ENCODE results near the gene GTPBP8. TPM values are rescaled to one million over a fixed set of nuclear protein-coding genes. Genes with fewer than 3 reads are reported as not detected.
A peak's percentile ranks its signal among the peaks of the same experiment; 100 is the strongest.

Gene GTPBP8
- total and polyA plus RNA-seq, 2 of the 13 experiments (the other 11 are each of a cell fraction or from before 2014, with no cell fraction given): 12.5 to 16.7 TPM

DNA sequence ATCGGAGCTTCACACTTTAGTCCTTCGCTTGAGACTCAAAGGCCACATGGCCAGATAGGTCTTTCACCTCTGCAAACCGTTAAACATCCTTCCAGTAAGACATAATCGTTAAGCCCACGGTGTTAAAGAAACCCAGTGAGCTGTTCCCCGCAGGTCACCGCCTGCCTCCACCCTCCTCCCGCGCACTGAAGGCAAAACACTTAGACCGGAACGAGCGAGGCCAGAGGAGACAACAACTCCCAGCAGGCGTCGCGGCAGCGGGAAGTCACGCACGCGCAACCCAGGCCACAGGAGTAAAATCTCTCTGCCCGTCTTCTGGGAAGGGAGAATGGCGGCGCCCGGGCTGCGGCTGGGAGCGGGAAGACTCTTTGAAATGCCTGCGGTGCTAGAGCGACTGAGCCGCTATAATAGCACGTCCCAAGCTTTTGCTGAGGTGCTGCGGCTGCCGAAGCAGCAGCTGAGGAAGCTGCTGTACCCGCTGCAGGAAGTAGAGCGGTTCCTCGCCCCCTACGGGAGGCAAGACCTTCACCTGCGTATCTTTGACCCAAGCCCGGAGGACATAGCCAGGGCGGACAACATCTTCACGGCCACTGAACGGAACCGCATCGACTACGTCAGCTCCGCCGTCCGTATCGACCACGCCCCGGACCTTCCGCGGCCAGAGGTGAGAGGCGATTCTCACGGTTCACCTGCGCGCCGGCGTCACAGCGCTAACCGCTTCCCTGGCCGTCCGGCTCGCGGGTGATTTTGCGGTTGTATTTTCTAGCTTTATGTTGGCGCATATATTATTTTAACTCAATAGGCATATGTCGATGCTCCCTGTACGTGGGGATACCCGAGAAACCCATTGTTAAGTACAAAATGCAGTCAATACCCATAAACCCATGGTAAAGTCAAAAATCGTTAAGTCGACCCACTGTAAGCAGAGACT, at the start of gene GTPBP8 (continued):
- TF ChIP-seq, protein P1, sequence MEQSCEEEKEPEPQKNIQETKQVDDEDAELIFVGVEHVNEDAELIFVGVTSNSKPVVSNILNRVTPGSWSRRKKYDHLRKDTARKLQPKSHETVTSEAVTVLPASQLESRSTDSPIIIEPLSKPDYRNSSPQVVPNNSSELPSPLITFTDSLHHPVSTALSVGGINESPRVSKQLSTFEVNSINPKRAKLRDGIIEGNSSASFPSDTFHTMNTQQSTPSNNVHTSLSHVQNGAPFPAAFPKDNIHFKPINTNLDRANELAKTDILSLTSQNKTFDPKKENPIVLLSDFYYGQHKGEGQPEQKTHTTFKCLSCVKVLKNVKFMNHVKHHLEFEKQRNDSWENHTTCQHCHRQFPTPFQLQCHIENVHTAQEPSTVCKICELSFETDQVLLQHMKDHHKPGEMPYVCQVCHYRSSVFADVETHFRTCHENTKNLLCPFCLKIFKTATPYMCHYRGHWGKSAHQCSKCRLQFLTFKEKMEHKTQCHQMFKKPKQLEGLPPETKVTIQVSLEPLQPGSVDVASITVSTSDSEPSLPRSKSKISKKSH (CRISPR knock-in tag; IDR thresholded peaks at IDR 0.05; ENCODE audit: borderline replicate concordance): peak; percentile 95
- TF ChIP-seq ZNF616 (CRISPR knock-in tag; IDR thresholded peaks at IDR 0.05; ENCODE audit: low read depth) (peak; percentile 70), ZNF761 (CRISPR knock-in tag; conservative IDR thresholded peaks at IDR 0.05) (0 out of 2 replicates have a peak, but pooled peaks have one; percentile 58), NFE2L1 (CRISPR knock-in tag; IDR thresholded peaks at IDR 0.05; ENCODE audit: borderline replicate concordance) (no peak), POLR2AphosphoS5 (IDR thresholded peaks at IDR 0.05; ENCODE audit: low read depth, low read length) (peak; percentile 95), SMARCE1 (IDR thresholded peaks at IDR 0.05; ENCODE audit: borderline replicate concordance) (no peak), ZNF230 (CRISPR knock-in tag; IDR thresholded peaks at IDR 0.05) (peak; percentile 84; the same call in 1 of the 2 replicates), ZFP82 (CRISPR knock-in tag; IDR thresholded peaks at IDR 0.05; ENCODE audit: borderline replicate concordance) (no peak), BORCS8-MEF2B (CRISPR knock-in tag; IDR thresholded peaks at IDR 0.05) (peak; percentile 85), RFXANK (CRISPR knock-in tag; IDR thresholded peaks at IDR 0.05) (no peak), ZNF10 (CRISPR knock-in tag; IDR thresholded peaks at IDR 0.05; ENCODE audit: borderline replicate concordance, low read depth) (no peak), BHLHE40 (IDR thresholded peaks at IDR 0.05; ENCODE audit: low read length) (peak; percentile 18; the same call in 1 of the 2 replicates), RORA (CRISPR knock-in tag; IDR thresholded peaks at IDR 0.05) (no peak), ZNF839 (CRISPR knock-in tag; IDR thresholded peaks at IDR 0.05; ENCODE audit: borderline replicate concordance) (no peak), CC2D1A (CRISPR knock-in tag; IDR thresholded peaks at IDR 0.05) (0 out of 2 replicates have a peak, but pooled peaks have one; percentile 72), ZNF337 (CRISPR knock-in tag; IDR thresholded peaks at IDR 0.05; ENCODE audit: borderline replicate concordance, low read depth) (no peak), ZNF615 (CRISPR knock-in tag; IDR thresholded peaks at IDR 0.05; ENCODE audit: borderline replicate concordance) (no peak), YY1 (IDR thresholded peaks at IDR 0.05; ENCODE audit: insufficient read depth, insufficient replicate concordance, low read depth, low read length) (peak; percentile 94), ZNF326 (CRISPR knock-in tag; IDR thresholded peaks at IDR 0.05; ENCODE audit: borderline replicate concordance) (no peak), KLF12 (CRISPR knock-in tag; IDR thresholded peaks at IDR 0.05; ENCODE audit: borderline replicate concordance) (peak; percentile 91)
- TF ChIP-seq, protein P2, sequence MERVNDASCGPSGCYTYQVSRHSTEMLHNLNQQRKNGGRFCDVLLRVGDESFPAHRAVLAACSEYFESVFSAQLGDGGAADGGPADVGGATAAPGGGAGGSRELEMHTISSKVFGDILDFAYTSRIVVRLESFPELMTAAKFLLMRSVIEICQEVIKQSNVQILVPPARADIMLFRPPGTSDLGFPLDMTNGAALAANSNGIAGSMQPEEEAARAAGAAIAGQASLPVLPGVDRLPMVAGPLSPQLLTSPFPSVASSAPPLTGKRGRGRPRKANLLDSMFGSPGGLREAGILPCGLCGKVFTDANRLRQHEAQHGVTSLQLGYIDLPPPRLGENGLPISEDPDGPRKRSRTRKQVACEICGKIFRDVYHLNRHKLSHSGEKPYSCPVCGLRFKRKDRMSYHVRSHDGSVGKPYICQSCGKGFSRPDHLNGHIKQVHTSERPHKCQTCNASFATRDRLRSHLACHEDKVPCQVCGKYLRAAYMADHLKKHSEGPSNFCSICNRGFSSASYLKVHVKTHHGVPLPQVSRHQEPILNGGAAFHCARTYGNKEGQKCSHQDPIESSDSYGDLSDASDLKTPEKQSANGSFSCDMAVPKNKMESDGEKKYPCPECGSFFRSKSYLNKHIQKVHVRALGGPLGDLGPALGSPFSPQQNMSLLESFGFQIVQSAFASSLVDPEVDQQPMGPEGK (CRISPR knock-in tag; IDR thresholded peaks at IDR 0.05): 0 out of 2 replicates have a peak, but pooled peaks have one; percentile 14
- TF ChIP-seq, protein P3, sequence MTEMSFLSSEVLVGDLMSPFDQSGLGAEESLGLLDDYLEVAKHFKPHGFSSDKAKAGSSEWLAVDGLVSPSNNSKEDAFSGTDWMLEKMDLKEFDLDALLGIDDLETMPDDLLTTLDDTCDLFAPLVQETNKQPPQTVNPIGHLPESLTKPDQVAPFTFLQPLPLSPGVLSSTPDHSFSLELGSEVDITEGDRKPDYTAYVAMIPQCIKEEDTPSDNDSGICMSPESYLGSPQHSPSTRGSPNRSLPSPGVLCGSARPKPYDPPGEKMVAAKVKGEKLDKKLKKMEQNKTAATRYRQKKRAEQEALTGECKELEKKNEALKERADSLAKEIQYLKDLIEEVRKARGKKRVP (CRISPR knock-in tag; IDR thresholded peaks at IDR 0.05): peak in 1 of 2 experiments; percentile 20; a peak in 1 of 4 replicates
